ENCODE data around the gene DTWD2. TPM values are rescaled to one million over a fixed set of nuclear protein-coding genes. Genes with fewer than 3 reads are reported as not detected.

The DTWD2 gene
- polyA plus RNA-seq, 1 of the 3 experiments (the other 2 are of a cell fraction), result 2.5 TPM

DNA sequence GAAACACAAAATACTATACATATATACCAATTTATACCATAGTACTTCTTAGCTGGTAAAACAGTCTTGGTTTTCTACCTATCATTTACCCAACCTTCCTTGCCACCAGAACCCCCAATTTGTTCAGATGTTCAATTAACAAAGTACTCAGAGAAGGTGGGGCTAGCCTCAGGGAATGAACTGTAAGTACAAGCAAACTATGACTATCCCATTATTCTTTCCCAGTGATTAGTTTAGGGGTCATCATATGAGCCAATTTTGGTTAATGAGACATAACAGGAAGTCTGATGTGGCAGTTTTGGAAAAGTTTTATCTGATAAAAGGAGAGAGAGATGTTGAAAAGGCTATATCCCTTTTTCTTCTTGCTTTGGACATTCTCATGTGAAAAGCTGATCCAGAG, 125.8 kb downstream of the DTWD2 start:
- H3K9me2 ChIP-seq, result no peaks in the 10 kb centered on the region
- TF ChIP-seq RCOR1 (IDR thresholded peaks at IDR 0.05; ENCODE audit: low read length), result no peak
- TF ChIP-seq GABPA (IDR thresholded peaks at IDR 0.05; ENCODE audit: low read depth), result no peak
- TF ChIP-seq POLR2AphosphoS5 (IDR thresholded peaks at IDR 0.05; ENCODE audit: low read depth, low read length), result no peak
- no peak for TF ChIP-seq NFIC (IDR thresholded peaks at IDR 0.05; ENCODE audit: borderline replicate concordance)
- no peak for TF ChIP-seq REST (IDR thresholded peaks at IDR 0.05; ENCODE audit: low read depth, low read length)
- no peak for TF ChIP-seq USF2 (IDR thresholded peaks at IDR 0.05; ENCODE audit: borderline replicate concordance, low read depth, low read length)
- TF ChIP-seq FOXM1 (IDR thresholded peaks at IDR 0.05; ENCODE audit: low read depth), result no peak
- TF ChIP-seq FOSL2 (IDR thresholded peaks at IDR 0.05; ENCODE audit: borderline replicate concordance, low read depth), result no peak
- TF ChIP-seq TAF1 (IDR thresholded peaks at IDR 0.05; ENCODE audit: borderline replicate concordance, low read depth, low read length), result no peak
- no peak for TF ChIP-seq PBX3 (IDR thresholded peaks at IDR 0.05)
- TF ChIP-seq MEF2A (IDR thresholded peaks at IDR 0.05; ENCODE audit: borderline replicate concordance, low read depth), result no peak
- TF ChIP-seq RXRA (IDR thresholded peaks at IDR 0.05; ENCODE audit: borderline replicate concordance, low read depth), result no peak
- no peak for TF ChIP-seq ZBTB33 (IDR thresholded peaks at IDR 0.05; ENCODE audit: borderline replicate concordance, low read depth)
- TF ChIP-seq ELF1 (IDR thresholded peaks at IDR 0.05), result no peak
- no peak for TF ChIP-seq EP300 (IDR thresholded peaks at IDR 0.05; ENCODE audit: borderline replicate concordance in 1 of 2, low read depth in 1 of 2, low read length in 1 of 2)
- no peak; the same call in 1 of the 2 replicates for TF ChIP-seq JUND (IDR thresholded peaks at IDR 0.05)
- TF ChIP-seq FOXJ3 (CRISPR knock-in tag; IDR thresholded peaks at IDR 0.05), result no peak
- no peak for TF ChIP-seq RAD21 (IDR thresholded peaks at IDR 0.05; ENCODE audit: low read length)
- no peaks in the 10 kb centered on the region for H3K36me3 ChIP-seq (replicated peaks in 1 of 2; ENCODE audit: control insufficient read depth in 1 of 2, insufficient read depth in 2 of 2, low read length in 1 of 2)
- ChIA-PET CTCF (no interaction called here), POLR2A (no interaction called here)
- peaks cover 0 to 6% of the 10 kb centered on the region in 2 experiments; a peak in 2 of 4 replicates for H3K4me1 ChIP-seq (ENCODE audit: control insufficient read depth in 1 of 2, insufficient read depth in 2 of 2, low read depth in 1 of 2, low read length in 1 of 2)
- DNase-seq, result no peak
- no peak overlapping the region for H3K4me2 ChIP-seq
- no peaks in the 10 kb centered on the region for H4K20me1 ChIP-seq (ENCODE audit: insufficient read depth)
- H3K9ac ChIP-seq, result no peak overlapping the region
- no peaks in the 10 kb centered on the region for H3K79me2 ChIP-seq (ENCODE audit: insufficient read depth)
- no peaks in the 10 kb centered on the region for H3K9me3 ChIP-seq
- H2AFZ ChIP-seq (ENCODE audit: low read depth), result peak overlapping the region; percentile 1; the same call in 1 of the 2 replicates
- no peaks in the 10 kb centered on the region for H3K27me3 ChIP-seq (ENCODE audit: insufficient read depth)
- H3K4me3 ChIP-seq (ENCODE audit: low read depth in 2 of 2, low read length in 1 of 2), result no peak overlapping the region
- peak overlapping the region in 1 of 2 experiments; percentile 8; a peak in 1 of 4 replicates for H3K27ac ChIP-seq (ENCODE audit: low read depth in 2 of 2, low read length in 1 of 2)
- no peaks in the 10 kb centered on the region for H3F3A ChIP-seq (replicated peaks; ENCODE audit: insufficient read depth)

Data from SK-N-SH (cell line).